PC-9 (cell line): ENCODE results near the gene CACNA1E. TPM values are rescaled to one million over a fixed set of nuclear protein-coding genes. Genes with fewer than 3 reads are reported as not detected.

Experiments
- BruUV-seq: library from RNA; stranded (reverse); fragments of 400-500 nt; replicated peaks from 2 replicates; lab custom pipeline; 2021; lab: Mats Ljungman, UMichigan
- CTCF ChIA-PET: fragments of 300-600 bp; sonication (Branson Sonifier 250); formaldehyde crosslinking; loops from one replicate; lab custom pipeline; 2022; ENCODE audit warnings: antibody characterized with exemption; lab: Charles Lee
- POLR2A ChIA-PET: fragments of 300-600 bp; sonication (Branson Sonifier 250); formaldehyde crosslinking; loops from one replicate; lab custom pipeline; 2022; ENCODE audit warnings: antibody characterized with exemption; ENCODE audit not compliant: unreplicated experiment; lab: Charles Lee
- DNase-seq, 2 experiments: peaks; one replicate each; pipeline versions ENCODE4 v3.0.0 to v3.0.0-alpha.2; 2015 to 2022; ENCODE audit warnings: mixed read lengths in 1 of 2
- H2AFZ ChIP-seq: fragments of 200-600 bp; sonication (generic); 2 replicates; pipeline ENCODE4 v1.8.1; 2017; ENCODE audit warnings: antibody characterized with exemption
- H3F3A ChIP-seq: fragments of 200-600 bp; sonication (generic); 2 replicates; pipeline ENCODE4 v1.8.1; 2017; ENCODE audit warnings: antibody characterized with exemption, mild to moderate bottlenecking, low read depth; ENCODE audit not compliant: insufficient read depth
- H3K27ac ChIP-seq: fragments of 200-600 bp; sonication (generic); 2 replicates; pipeline ENCODE4 v1.6.1; 2016; ENCODE audit warnings: mixed run types
- H3K27me3 ChIP-seq: fragments of 200-600 bp; sonication (generic); 2 replicates; pipeline ENCODE4 v1.6.1; 2016; ENCODE audit warnings: low read depth, mixed run types; ENCODE audit not compliant: insufficient read depth
- H3K36me3 ChIP-seq: fragments of 200-600 bp; sonication (generic); 2 replicates; pipeline ENCODE4 v1.6.1; 2016; ENCODE audit warnings: low read depth, mixed run types
- H3K4me1 ChIP-seq: fragments of 200-600 bp; sonication (generic); replicated peaks from 2 replicates; pipeline ENCODE4 v1.6.1; 2016; ENCODE audit warnings: mixed run types; ENCODE audit not compliant: insufficient read depth
- H3K4me2 ChIP-seq: fragments of 200-600 bp; sonication (generic); 2 replicates; pipeline ENCODE4 v1.6.1; 2017; ENCODE audit warnings: mixed run types
- H3K4me3 ChIP-seq: fragments of 200-600 bp; sonication (generic); 2 replicates; pipeline ENCODE4 v1.6.1; 2016; ENCODE audit warnings: mixed run types
- H3K79me2 ChIP-seq: fragments of 200-600 bp; sonication (generic); 2 replicates; pipeline ENCODE4 v1.6.1; 2017; ENCODE audit warnings: low read depth, mixed run types
- H3K9me2 ChIP-seq: fragments of 200-600 bp; sonication (generic); 2 replicates; pipeline ENCODE4 v1.8.1; 2017; ENCODE audit warnings: mild to moderate bottlenecking; ENCODE audit not compliant: insufficient read depth
- H3K9me3 ChIP-seq: fragments of 200-600 bp; sonication (generic); 2 replicates; pipeline ENCODE4 v1.8.1; 2016; ENCODE audit warnings: low read depth; ENCODE audit not compliant: insufficient read depth
- H4K20me1 ChIP-seq: fragments of 200-600 bp; sonication (generic); 2 replicates; pipeline ENCODE4 v1.8.1; 2017; ENCODE audit not compliant: insufficient read depth
- EZH2 ChIP-seq: fragments of 200-600 bp; sonication (generic); IDR thresholded peaks from 2 replicates; pipeline ENCODE4 v1.8.0; 2017; ENCODE audit warnings: antibody characterized with exemption, low read depth
- intact Hi-C: fragments of 100-400 bp; cut with micrococcal nuclease; formaldehyde crosslinking; loops from one replicate; pipeline ENCODE4 v1.10.0; 2022; ENCODE audit not compliant: unreplicated experiment
- total RNA-seq: library from RNA; stranded (reverse); gene quantifications from 2 replicates; pipeline ENCODE4 v1.2.3, GENCODE V29; 2021
- TF ChIP-seq, protein P1 (sequence below): fragments of 200-600 bp; sonication (generic); conservative IDR thresholded peaks from 2 replicates; pipeline ENCODE4 v1.6.1; 2017; ENCODE audit warnings: mixed run types, antibody characterized with exemption, mild to moderate bottlenecking, moderate library complexity

The CACNA1E gene
- total RNA-seq, 1 experiment from 2014 or later, result not detected

DNA sequence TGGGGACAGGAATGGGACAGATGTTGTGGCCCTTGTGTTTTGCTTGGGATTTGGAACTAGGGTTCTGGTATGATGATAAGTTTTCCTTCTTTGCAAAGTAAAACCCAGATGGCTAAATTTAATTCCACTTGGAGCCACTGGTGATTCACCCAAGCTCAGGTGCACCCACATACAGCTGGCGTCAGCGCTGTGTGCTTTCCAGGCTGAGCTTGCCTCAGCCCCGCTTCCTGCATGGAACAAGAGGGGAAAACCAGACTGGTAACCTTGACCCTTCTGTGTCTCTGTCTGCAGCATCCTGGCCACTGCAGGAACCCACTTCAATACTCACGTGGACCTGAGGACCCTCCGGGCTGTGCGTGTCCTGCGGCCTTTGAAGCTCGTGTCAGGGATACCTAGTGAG lies 94.2 kb downstream of the CACNA1E start:
- ChIA-PET CTCF (no interaction called here), POLR2A (no interaction called here)
- Histone ChIP-seq H3K9me2 (no peaks in the 10 kb centered on the region), H3K36me3 (no peaks in the 10 kb centered on the region), H3K4me1 (no peaks in the 10 kb centered on the region), H3K79me2 (no peaks in the 10 kb centered on the region), H3K27ac (no peak overlapping the region), H3K4me3 (no peak overlapping the region), H3K9me3 (no peaks in the 10 kb centered on the region), H2AFZ (no peak overlapping the region), H3K27me3 (0 out of 2 replicates have a peak, but pooled peaks cover 3% of the 10 kb centered on the region), H3F3A (no peaks in the 10 kb centered on the region), H4K20me1 (no peaks in the 10 kb centered on the region), H3K4me2 (no peak overlapping the region)
- TF ChIP-seq EZH2, result no peak
- TF ChIP-seq, protein P1, sequence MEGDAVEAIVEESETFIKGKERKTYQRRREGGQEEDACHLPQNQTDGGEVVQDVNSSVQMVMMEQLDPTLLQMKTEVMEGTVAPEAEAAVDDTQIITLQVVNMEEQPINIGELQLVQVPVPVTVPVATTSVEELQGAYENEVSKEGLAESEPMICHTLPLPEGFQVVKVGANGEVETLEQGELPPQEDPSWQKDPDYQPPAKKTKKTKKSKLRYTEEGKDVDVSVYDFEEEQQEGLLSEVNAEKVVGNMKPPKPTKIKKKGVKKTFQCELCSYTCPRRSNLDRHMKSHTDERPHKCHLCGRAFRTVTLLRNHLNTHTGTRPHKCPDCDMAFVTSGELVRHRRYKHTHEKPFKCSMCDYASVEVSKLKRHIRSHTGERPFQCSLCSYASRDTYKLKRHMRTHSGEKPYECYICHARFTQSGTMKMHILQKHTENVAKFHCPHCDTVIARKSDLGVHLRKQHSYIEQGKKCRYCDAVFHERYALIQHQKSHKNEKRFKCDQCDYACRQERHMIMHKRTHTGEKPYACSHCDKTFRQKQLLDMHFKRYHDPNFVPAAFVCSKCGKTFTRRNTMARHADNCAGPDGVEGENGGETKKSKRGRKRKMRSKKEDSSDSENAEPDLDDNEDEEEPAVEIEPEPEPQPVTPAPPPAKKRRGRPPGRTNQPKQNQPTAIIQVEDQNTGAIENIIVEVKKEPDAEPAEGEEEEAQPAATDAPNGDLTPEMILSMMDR, result no peak
- intact Hi-C loops, result no loop called here
- no peak for DNase-seq
- BruUV-seq, result no TSS peak

DNA sequence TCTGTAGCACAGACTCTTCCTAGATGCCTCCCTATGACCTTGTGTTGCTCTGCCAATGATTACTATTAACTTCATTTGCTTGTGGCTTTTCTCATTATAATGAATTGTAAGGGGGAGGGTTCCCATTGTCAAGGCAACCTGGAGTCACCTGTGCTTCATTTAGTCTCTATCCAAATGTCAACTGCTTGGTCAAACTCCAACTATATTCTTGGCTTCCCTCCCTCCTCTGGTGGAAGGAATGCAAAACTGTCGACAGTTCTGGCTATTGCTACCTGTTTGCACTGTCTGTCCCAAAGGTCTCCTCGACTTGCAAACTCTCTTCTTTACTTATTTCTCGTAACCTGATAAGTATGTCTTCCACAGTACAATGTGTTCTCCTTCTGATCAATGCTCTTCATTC lies 100.3 kb downstream of the CACNA1E start:
- H3K9me2 ChIP-seq, result no peaks in the 10 kb centered on the region
- ChIA-PET POLR2A (no interaction called here), CTCF (no interaction called here)
- no peaks in the 10 kb centered on the region for H3K4me1 ChIP-seq
- no peaks in the 10 kb centered on the region for H4K20me1 ChIP-seq
- TF ChIP-seq, protein P1, result 0 out of 2 replicates have a peak, but pooled peaks have one; percentile 24
- no peak for TF ChIP-seq EZH2
- H2AFZ ChIP-seq, result no peak overlapping the region
- H3K27me3 ChIP-seq, result 0 out of 2 replicates have a peak, but pooled peaks cover 6% of the 10 kb centered on the region
- intact Hi-C loops, result no loop called here
- no peak overlapping the region for H3K4me2 ChIP-seq
- no peak for DNase-seq
- BruUV-seq, result no TSS peak
- H3K9me3 ChIP-seq, result no peaks in the 10 kb centered on the region
- no peaks in the 10 kb centered on the region for H3F3A ChIP-seq
- H3K4me3 ChIP-seq, result no peak overlapping the region
- no peaks in the 10 kb centered on the region for H3K79me2 ChIP-seq
- H3K36me3 ChIP-seq, result no peaks in the 10 kb centered on the region
- no peak overlapping the region for H3K27ac ChIP-seq

DNA sequence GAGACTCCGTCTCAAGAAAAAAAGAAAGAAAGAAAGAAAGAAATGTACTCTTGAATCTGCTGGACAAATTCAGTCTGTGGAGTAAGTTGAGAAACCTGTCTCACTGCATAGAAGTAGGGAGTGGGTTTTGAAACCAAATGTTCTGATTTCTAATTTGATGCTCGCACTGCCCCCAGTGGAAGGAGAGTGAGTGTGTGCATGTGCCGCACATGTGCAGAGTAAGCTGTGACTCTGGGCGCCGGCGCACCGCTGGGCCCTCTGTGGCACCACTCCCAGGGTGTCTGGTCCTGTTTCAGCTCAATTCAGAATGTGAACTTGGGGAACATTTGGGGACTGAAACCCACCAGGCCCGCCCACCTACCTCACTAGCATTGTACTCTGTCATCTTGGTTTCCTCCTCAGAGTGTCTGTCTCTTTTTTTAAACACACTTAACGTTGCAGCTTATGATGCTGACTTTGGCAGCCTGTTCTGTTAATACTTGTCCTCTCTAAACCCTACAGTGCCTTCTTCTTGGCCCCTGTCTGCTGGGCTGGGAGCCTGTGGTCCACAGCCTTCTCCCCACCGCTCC lies 104.6 kb downstream of the CACNA1E start:
- Histone ChIP-seq H3K36me3 (no peaks in the 10 kb centered on the region), H3F3A (no peaks in the 10 kb centered on the region), H3K4me2 (no peak overlapping the region), H3K79me2 (no peaks in the 10 kb centered on the region), H3K9me2 (no peaks in the 10 kb centered on the region), H4K20me1 (no peaks in the 10 kb centered on the region), H3K27ac (no peak overlapping the region), H3K4me3 (no peak overlapping the region), H3K9me3 (no peaks in the 10 kb centered on the region), H3K4me1 (no peaks in the 10 kb centered on the region), H3K27me3 (peaks cover 9% of the 10 kb centered on the region; the same call in 1 of the 2 replicates), H2AFZ (no peak overlapping the region)
- BruUV-seq, result no TSS peak
- POLR2A ChIA-PET, result no interaction called here
- DNase-seq, result no peak
- CTCF ChIA-PET, result no interaction called here
- intact Hi-C loops, result no loop called here
- no peak for TF ChIP-seq EZH2
- TF ChIP-seq, protein P1, result no peak
